K562 (cell line): Measurements from ENCODE around the gene GSK3B. TPM values are rescaled to one million over a fixed set of nuclear protein-coding genes. Genes with fewer than 3 reads are reported as not detected.

Source experiments
- BHLHE40 ChIP-seq: IDR thresholded peaks from 2 replicates; pipeline ENCODE4 v1.6.1; 2011; ENCODE audit warnings: low read length, improper control_type of control experiment
- CLOCK ChIP-seq: fragments of 250-450 bp; sonication (Bioruptor Pico); IDR thresholded peaks from 2 replicates; pipeline ENCODE4 v1.4.0; 2020; ENCODE audit warnings: mild to moderate bottlenecking, moderate library complexity, borderline replicate concordance
- EHMT2 ChIP-seq: fragments of 450-650 bp; IDR thresholded peaks from 2 replicates; pipeline ENCODE4 v1.6.1; 2018; ENCODE audit warnings: antibody characterized with exemption
- ERF ChIP-seq: fragments of 450-650 bp; formaldehyde crosslinking; IDR thresholded peaks from 2 replicates; pipeline ENCODE4 v1.4.0; 2020; ENCODE audit warnings: mild to moderate bottlenecking, mixed read lengths
- SREBF2 ChIP-seq: sonication (generic); formaldehyde crosslinking; IDR thresholded peaks from 2 replicates; pipeline ENCODE4 v1.4.0; 2020; ENCODE audit warnings: mild to moderate bottlenecking, missing genetic modification reagents
- TRIM24 ChIP-seq, 2 experiments: fragments of 450-650 bp; IDR thresholded peaks; 2 replicates each; pipeline ENCODE4 v1.6.1; 2016
- ZBTB1 ChIP-seq: sonication (generic); formaldehyde crosslinking; IDR thresholded peaks from 2 replicates; pipeline ENCODE4 v1.8.1; 2023; ENCODE audit warnings: missing genetic modification reagents, low read depth, mild to moderate bottlenecking, borderline replicate concordance
- ZNF696 ChIP-seq: fragments of 250-450 bp; sonication (Bioruptor Pico); conservative IDR thresholded peaks from 2 replicates; pipeline ENCODE4 v1.4.0; 2020; ENCODE audit warnings: mild to moderate bottlenecking, moderate library complexity
- polyA plus RNA-seq, 8 experiments: library from polyadenylated mRNA; depleted of rRNA in 4 of 8; stranded (reverse) in 5 of 8; unstranded in 3 of 8; fragments of >200 nt; fragmentation: Nextera tagmentation in 2 of 8; fragmentation: Illumina TruSeq in 1 of 8; extraction: Ambion mirVana in 2 of 8; extraction: Trizol in 1 of 8; gene quantifications; 2 replicates each; pipeline versions ENCODE4 v1.2.1 to v1.2.3, GENCODE V29; 2011 to 2014; ENCODE audit warnings: inconsistent platforms in 1 of 8, missing spikeins in 1 of 8
- total RNA-seq, 7 experiments: library from RNA; depleted of rRNA in 6 of 7; stranded (reverse); fragments of >200 nt in 6 of 7; fragmentation: Illumina TruSeq in 2 of 7; extraction: Trizol in 2 of 7; gene quantifications; 2 replicates each; pipeline versions ENCODE4 v1.2.1 to v1.2.3, GENCODE V29; 2011 to 2021; ENCODE audit warnings: low replicate concordance in 1 of 7
- TF ChIP-seq, protein P1 (sequence below): fragments of 250-450 bp; sonication (Bioruptor Pico); IDR thresholded peaks from 2 replicates; pipeline ENCODE4 v1.5.0; 2021; ENCODE audit warnings: mild to moderate bottlenecking, moderate library complexity

The GSK3B gene
- total and polyA plus RNA-seq, 9 of the 15 experiments (the other 6 are each of a cell fraction or from before 2014, with no cell fraction given) = 4.7 to 25.0 (median 18.7) TPM

DNA sequence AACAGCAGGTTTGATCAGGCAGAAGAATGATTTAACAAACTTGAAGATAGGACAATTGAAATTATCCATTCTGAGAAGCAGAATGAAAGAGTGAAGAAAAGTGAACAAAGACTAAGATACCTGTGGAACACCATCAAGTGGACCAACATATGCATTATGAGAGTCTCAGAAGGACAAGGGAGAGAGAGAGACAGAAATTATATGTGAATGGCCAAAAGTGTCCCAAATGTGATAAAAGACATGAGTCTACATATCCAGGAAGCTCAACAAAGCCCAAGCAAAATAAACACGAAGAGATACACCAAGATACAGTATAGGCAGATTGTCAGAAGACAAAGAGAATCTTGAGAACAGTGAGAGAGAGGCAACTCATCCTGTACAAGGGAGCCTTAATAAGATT, 317.9 kb downstream of the GSK3B start (continued):
- TF ChIP-seq, protein P1, sequence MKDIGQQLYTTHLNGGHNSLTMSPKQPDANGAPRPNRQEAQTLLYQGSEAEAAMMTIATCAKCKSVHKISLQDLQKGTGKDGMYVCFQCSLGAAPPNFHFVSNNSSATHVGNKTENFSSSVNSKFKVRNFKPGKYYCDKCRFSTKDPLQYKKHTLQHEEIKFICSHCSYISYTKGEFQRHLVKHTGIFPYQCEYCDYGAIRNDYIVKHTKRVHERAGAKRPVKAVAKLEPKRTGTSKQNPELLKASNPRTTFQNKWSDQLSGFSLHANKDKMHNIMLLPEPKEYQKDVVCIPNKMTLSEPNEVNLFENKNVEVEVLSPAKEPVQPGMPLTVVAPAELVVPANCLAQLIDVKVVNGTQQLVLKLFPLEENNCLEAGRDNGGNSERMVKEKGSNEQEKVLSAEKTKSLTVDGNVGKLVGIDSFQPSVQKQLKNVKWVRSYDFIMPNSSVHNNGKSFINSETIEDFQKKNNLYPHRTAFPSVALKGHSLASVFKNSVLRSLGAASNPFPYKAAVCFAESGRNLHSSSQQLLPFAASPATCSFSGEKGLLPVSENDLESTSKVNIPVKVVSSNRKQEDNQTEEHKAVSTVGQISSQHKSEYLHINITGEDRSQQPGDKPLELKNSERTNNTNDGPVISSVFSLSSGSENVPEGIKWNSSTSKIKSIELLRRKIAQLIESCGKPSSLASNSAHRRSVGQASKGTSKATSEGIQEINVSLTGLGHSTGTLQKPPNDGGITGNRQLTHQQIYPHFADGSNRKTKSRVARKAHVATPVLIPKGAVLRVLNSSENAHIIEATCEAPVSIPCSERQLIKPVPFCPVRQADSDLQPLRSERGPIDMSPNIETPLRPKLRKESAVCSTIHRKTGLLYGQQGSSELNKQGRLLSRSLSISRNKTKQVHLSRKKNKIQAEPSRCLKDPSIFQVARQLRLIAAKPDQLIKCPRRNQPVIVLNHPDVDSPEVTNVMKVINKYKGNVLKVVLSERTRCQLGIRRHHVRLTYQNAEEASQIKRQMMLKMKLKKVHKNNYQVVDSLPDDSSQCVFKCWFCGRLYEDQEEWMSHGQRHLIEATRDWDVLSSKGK (CRISPR knock-in tag) = no peak
- no peak for TF ChIP-seq ERF (CRISPR knock-in tag)
- TF ChIP-seq ZNF696 = no peak
- TF ChIP-seq ZBTB1 (CRISPR knock-in tag) = no peak
- TF ChIP-seq BHLHE40 = no peak
- no peak for TF ChIP-seq EHMT2
- no peak for TF ChIP-seq TRIM24 (IDR thresholded peaks at IDR 0.05)
- TF ChIP-seq CLOCK (CRISPR knock-in tag) = no peak
- no peak for TF ChIP-seq SREBF2
